Measurements from ENCODE around the gene STC2. TPM values are rescaled to one million over a fixed set of nuclear protein-coding genes. Genes with fewer than 3 reads are reported as not detected.

Gene STC2

Small RNA genes lying within 50 kb of the gene (small RNA-seq; reads per million reads assigned to genes)
- gene MIR8056 (ENCODE audit: insufficient read depth) (not detected), gene RNA5SP200 (ENCODE audit: insufficient read depth) (not detected), gene RNU6-500P (ENCODE audit: insufficient read depth) (not detected)

Measured in mesendoderm (in vitro differentiated cells).